Skeletal muscle tissue (tissue), 5 donors: ENCODE results near the gene SNX27. TPM values are rescaled to one million over a fixed set of nuclear protein-coding genes. Genes with fewer than 3 reads are reported as not detected.

ENCODE experiments used
- H3K27ac ChIP-seq: one replicate; pipeline ENCODE4 v1.7.0; 2013; ENCODE audit warnings: mild to moderate bottlenecking, low read depth, low read length, inconsistent platforms
- H3K27me3 ChIP-seq, 3 donors: one replicate each; pipeline ENCODE4 v1.7.0; 2013; ENCODE audit warnings: low read length in 3 of 3; ENCODE audit not compliant: control insufficient read depth in 3 of 3, insufficient read depth in 3 of 3
- H3K36me3 ChIP-seq, 3 donors: one replicate each; pipeline ENCODE4 v1.7.0; 2013; ENCODE audit warnings: low read length in 3 of 3; ENCODE audit not compliant: control insufficient read depth in 3 of 3, insufficient read depth in 3 of 3
- H3K4me1 ChIP-seq, 3 donors: one replicate each; pipeline ENCODE4 v1.7.0; 2013; ENCODE audit warnings: low read length in 3 of 3, mild to moderate bottlenecking in 3 of 3; ENCODE audit not compliant: control insufficient read depth in 3 of 3, insufficient read depth in 3 of 3
- H3K4me3 ChIP-seq, 3 donors: one replicate each; pipeline ENCODE4 v1.7.0; 2013; ENCODE audit warnings: low read length in 3 of 3
- H3K9ac ChIP-seq, 3 donors: one replicate each; pipeline ENCODE4 v1.7.0; 2013; ENCODE audit warnings: low read length in 3 of 3, mild to moderate bottlenecking in 3 of 3, moderate library complexity in 2 of 3, low read depth in 1 of 3
- H3K9me3 ChIP-seq, 3 donors: one replicate each; pipeline ENCODE4 v1.7.0; 2013; ENCODE audit warnings: low read length in 3 of 3; ENCODE audit not compliant: control insufficient read depth in 3 of 3
- small RNA-seq: library from RNA; depleted of rRNA; stranded (forward); fragments of <200 nt; gene quantifications from one replicate; pipeline ENCODE3, GENCODE V24; 2014
- total RNA-seq: library from RNA; depleted of rRNA; stranded (reverse); fragments of >200 nt; gene quantifications from one replicate; pipeline ENCODE4 v1.2.3, GENCODE V29; 2014
- donor health status: Osteomylitis.

Gene SNX27
- total RNA-seq, 1 donor from 2014 or later = 36.0 TPM

DNA sequence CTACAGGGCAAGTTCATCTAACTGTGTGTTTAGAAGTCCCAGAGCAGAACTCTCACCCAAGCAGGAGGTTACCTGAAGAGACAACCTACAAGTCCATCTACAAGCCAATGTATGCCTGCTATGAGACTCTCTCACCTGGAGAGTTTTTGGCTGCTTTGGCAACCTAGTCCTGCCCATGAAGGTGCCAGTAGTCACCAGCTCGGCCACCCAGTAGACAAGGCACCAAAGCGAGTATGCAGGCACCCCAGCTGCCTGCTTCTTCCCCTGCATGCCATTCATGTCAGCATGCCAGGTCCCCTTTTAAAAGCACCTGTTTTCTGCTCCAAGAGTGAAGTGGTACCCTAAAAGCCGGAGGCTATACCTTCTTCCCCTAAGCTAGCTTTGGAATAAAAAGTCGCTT is 129.7 kb downstream of the SNX27 start:
- Histone ChIP-seq H3K4me3 (no peak overlapping the region), H3K4me1 (peaks cover 0 to 14% (median 0%) of the 10 kb centered on the region in 3 donors), H3K9ac (peak overlapping the region in 1 of 3 donors; percentile 8), H3K27me3 (no peaks in the 10 kb centered on the region), H3K27ac (no peak overlapping the region), H3K36me3 (no peaks in the 10 kb centered on the region), H3K9me3 (peaks cover 0 to 3% (median 0%) of the 10 kb centered on the region in 3 donors)

Small RNA genes within 50 kb of the gene (small RNA-seq; reads per million reads assigned to genes)
- gene RNU6-1062P = not detected
- not detected for gene RNU6-662P

Other genes with a start within 250 kb of the SNX27 start
- gene SELENBP1, start 239.3 kb upstream of the SNX27 start, total RNA-seq = 74.6 TPM
- gene PSMB4, start 212.5 kb upstream of the SNX27 start, total RNA-seq = 308 TPM
- gene POGZ, start 152.6 kb upstream of the SNX27 start, total RNA-seq = 25.1 TPM
- gene CGN, start 100.7 kb upstream of the SNX27 start, total RNA-seq = 0.52 TPM
- 6.8 TPM for gene TUFT1, start 71.7 kb upstream of the SNX27 start, total RNA-seq
- gene CELF3, start 104.8 kb downstream of the SNX27 start, total RNA-seq = under 0.01 TPM
- not detected for gene RIIAD1, start 109.5 kb downstream of the SNX27 start, total RNA-seq
- gene MRPL9, start 151.4 kb downstream of the SNX27 start, total RNA-seq = 90.3 TPM
- gene TDRKH, start 178.4 kb downstream of the SNX27 start, total RNA-seq = 4.7 TPM
- gene LINGO4, start 193.4 kb downstream of the SNX27 start, total RNA-seq = under 0.01 TPM
- 8.9 TPM for gene RORC, start 219.8 kb downstream of the SNX27 start, total RNA-seq
- not detected for gene C2CD4D, start 227.8 kb downstream of the SNX27 start, total RNA-seq
- gene THEM5, start 241.7 kb downstream of the SNX27 start, total RNA-seq = not detected